Endothelial cell (in vitro differentiated cells): ENCODE measurements around the gene STAT5B. TPM values are rescaled to one million over a fixed set of nuclear protein-coding genes. Genes with fewer than 3 reads are reported as not detected.

ENCODE experiments used
- DNase-seq: peaks from one replicate; pipeline ENCODE4 v3.0.0; 2021; ENCODE audit warnings: low spot score
- H3K27ac Mint-ChIP-seq: one replicate; pipeline ENCODE4 v1.8.0; 2021; ENCODE audit warnings: mixed read lengths, inconsistent platforms; ENCODE audit not compliant: unreplicated experiment
- H3K27me3 Mint-ChIP-seq: one replicate; pipeline ENCODE4 v1.8.0; 2021; ENCODE audit warnings: mild to moderate bottlenecking, moderate library complexity, mixed read lengths, inconsistent platforms; ENCODE audit not compliant: unreplicated experiment
- H3K36me3 Mint-ChIP-seq: one replicate; pipeline ENCODE4 v1.8.0; 2021; ENCODE audit warnings: mild to moderate bottlenecking, low read depth, mixed read lengths, inconsistent platforms; ENCODE audit not compliant: unreplicated experiment
- H3K4me1 Mint-ChIP-seq: one replicate; pipeline ENCODE4 v1.8.0; 2021; ENCODE audit warnings: mild to moderate bottlenecking, mixed read lengths, inconsistent platforms; ENCODE audit not compliant: unreplicated experiment
- H3K4me3 Mint-ChIP-seq: one replicate; pipeline ENCODE4 v1.8.0; 2021; ENCODE audit warnings: mild to moderate bottlenecking, mixed read lengths, inconsistent platforms; ENCODE audit not compliant: unreplicated experiment
- H3K9me3 Mint-ChIP-seq: one replicate; pipeline ENCODE4 v1.8.0; 2021; ENCODE audit warnings: mixed read lengths, inconsistent platforms; ENCODE audit not compliant: unreplicated experiment
- CTCF ChIP-seq: fragments of 200-600 bp; sonication (generic); IDR thresholded peaks from one replicate; pipeline ENCODE4 v1.5.0; 2021; ENCODE audit warnings: antibody characterized with exemption; ENCODE audit not compliant: unreplicated experiment
- total RNA-seq: library from RNA; stranded (reverse); fragmentation: NEBNext Ultra II Directional; extraction: Animal tissue kit (Norgen Biotek cat#: 25700); gene quantifications from one replicate; pipeline ENCODE4 v1.2.1, GENCODE V29; 2021; ENCODE audit not compliant: unreplicated experiment

Gene STAT5B
- total RNA-seq, 1 donor from 2014 or later = 40.2 TPM

GRCh38 chr17:42181851-42182207, 94.4 kb downstream of the STAT5B start:
- no peak overlapping the region for H3K27ac Mint-ChIP-seq
- DNase-seq = no peak
- TF ChIP-seq CTCF = no peak
- no peaks in the 10 kb centered on the region for H3K9me3 Mint-ChIP-seq
- H3K4me3 Mint-ChIP-seq = no peak overlapping the region
- no peaks in the 10 kb centered on the region for H3K36me3 Mint-ChIP-seq
- H3K27me3 Mint-ChIP-seq = peaks cover 14% of the 10 kb centered on the region
- peaks cover 30% of the 10 kb centered on the region for H3K4me1 Mint-ChIP-seq

- H3K27ac Mint-ChIP-seq = no peak within 1 kb of the TSS
- no peaks in the 10 kb centered on the region for H3K9me3 Mint-ChIP-seq
- peaks cover 15% of the 10 kb centered on the region for H3K27me3 Mint-ChIP-seq
- peak; percentile 63 for DNase-seq
- TF ChIP-seq CTCF = no peak
- H3K4me3 Mint-ChIP-seq = no peak within 1 kb of the TSS
- no peaks in the 10 kb centered on the region for H3K36me3 Mint-ChIP-seq
- H3K4me1 Mint-ChIP-seq = peaks cover 27% of the 10 kb centered on the region
Measured at GRCh38 chr17:42180922-42181850, 95.0 kb downstream of the STAT5B start, which contains the start of gene KCNH4. Gene KCNH4 (minus strand): TSS chr17:42181142. CDS start chr17:42180945, 197 bp downstream.

GRCh38 chr17:42180411-42180921, 95.7 kb downstream of the STAT5B start:
- no peak for DNase-seq
- Mint-ChIP-seq H3K4me3 (no peak overlapping the region), H3K9me3 (no peaks in the 10 kb centered on the region), H3K27ac (no peak overlapping the region), H3K27me3 (peaks cover 20% of the 10 kb centered on the region), H3K4me1 (peaks cover 24% of the 10 kb centered on the region), H3K36me3 (no peaks in the 10 kb centered on the region)
- TF ChIP-seq CTCF = no peak

- H3K27me3 Mint-ChIP-seq = peaks cover 22% of the 10 kb centered on the region
- H3K4me3 Mint-ChIP-seq = no peak overlapping the region
- no peak for TF ChIP-seq CTCF
- no peak overlapping the region for H3K27ac Mint-ChIP-seq
- peak; percentile 71 for DNase-seq
- peaks cover 23% of the 10 kb centered on the region for H3K4me1 Mint-ChIP-seq
- H3K36me3 Mint-ChIP-seq = peaks cover 2% of the 10 kb centered on the region
- H3K9me3 Mint-ChIP-seq = no peaks in the 10 kb centered on the region
Measured at GRCh38 chr17:42179911-42180410, 96.2 kb downstream of the STAT5B start.

GRCh38 chr17:42179335-42179734, 96.9 kb downstream of the STAT5B start:
- H3K36me3 Mint-ChIP-seq = peaks cover 5% of the 10 kb centered on the region
- no peaks in the 10 kb centered on the region for H3K9me3 Mint-ChIP-seq
- H3K27me3 Mint-ChIP-seq = peaks cover 22% of the 10 kb centered on the region
- no peak for DNase-seq
- no peak overlapping the region for H3K27ac Mint-ChIP-seq
- H3K4me1 Mint-ChIP-seq = peaks cover 18% of the 10 kb centered on the region
- H3K4me3 Mint-ChIP-seq = peak overlapping the region; percentile 53
- TF ChIP-seq CTCF = no peak
